RWPE2 (cell line): ENCODE data around the gene CYP2A6.

Experiments used
- ATAC-seq: fragments of 200-7000 bp; cut with Tn5 transposase; 3 replicates; pipeline ENCODE4 v1.9.1; 2021; ENCODE audit warnings: low read depth
- DNase-seq: peaks from one replicate; pipeline ENCODE4 v3.0.0-alpha.2; 2020; ENCODE audit warnings: low spot score
- H3K27ac ChIP-seq: fragments of 450-650 bp; 2 replicates; pipeline ENCODE4 v1.5.1; 2017; ENCODE audit warnings: mild to moderate bottlenecking; ENCODE audit not compliant: poor library complexity, severe bottlenecking
- H3K27me3 ChIP-seq: fragments of 250-450 bp; sonication (Bioruptor Pico); 2 replicates; pipeline ENCODE4 v1.5.1; 2021; ENCODE audit warnings: mild to moderate bottlenecking, moderate library complexity; ENCODE audit not compliant: insufficient read depth, poor library complexity, severe bottlenecking
- H3K36me3 ChIP-seq: fragments of 250-450 bp; sonication (Bioruptor Pico); 2 replicates; pipeline ENCODE4 v1.5.1; 2020; ENCODE audit warnings: low read depth, mild to moderate bottlenecking, moderate library complexity
- H3K4me1 ChIP-seq: fragments of 250-450 bp; sonication (Bioruptor Pico); 2 replicates; pipeline ENCODE4 v1.5.1; 2021; ENCODE audit warnings: mild to moderate bottlenecking, moderate library complexity; ENCODE audit not compliant: insufficient read depth, poor library complexity, severe bottlenecking
- H3K4me3 ChIP-seq: fragments of 250-450 bp; sonication (Bioruptor Pico); 2 replicates; pipeline ENCODE4 v1.5.1; 2021; ENCODE audit warnings: mild to moderate bottlenecking, moderate library complexity; ENCODE audit not compliant: severe bottlenecking
- H3K9me3 ChIP-seq: fragments of 250-450 bp; sonication (Bioruptor Pico); 2 replicates; pipeline ENCODE4 v1.5.1; 2021; ENCODE audit warnings: mild to moderate bottlenecking, moderate library complexity; ENCODE audit not compliant: severe bottlenecking
- CTCF ChIP-seq: fragments of 450-650 bp; IDR thresholded peaks from one replicate; pipeline ENCODE4 v1.5.1; 2017; ENCODE audit warnings: mild to moderate bottlenecking, moderate library complexity; ENCODE audit not compliant: poor library complexity, severe bottlenecking

The CYP2A6 gene

GRCh38 chr19:40800339-40800996, 49.8 kb downstream of the CYP2A6 start:
- Histone ChIP-seq H3K4me1 (peaks cover 31% of the 10 kb centered on the region), H3K36me3 (peaks cover 46% of the 10 kb centered on the region), H3K9me3 (no peaks in the 10 kb centered on the region), H3K4me3 (peak overlapping the region; percentile 98), H3K27ac (peak overlapping the region; percentile 79), H3K27me3 (no peaks in the 10 kb centered on the region)
- no peak for TF ChIP-seq CTCF
- ATAC-seq (no peak), DNase-seq (no peak)

- Histone ChIP-seq H3K4me1 (peaks cover 29% of the 10 kb centered on the region), H3K9me3 (no peaks in the 10 kb centered on the region), H3K36me3 (peaks cover 39% of the 10 kb centered on the region), H3K27me3 (no peaks in the 10 kb centered on the region), H3K4me3 (peak overlapping the region; percentile 98), H3K27ac (peak overlapping the region; percentile 79)
- DNase-seq (no peak), ATAC-seq (no peak)
- no peak for TF ChIP-seq CTCF
Measured at GRCh38 chr19:40799558-40800338, 50.5 kb downstream of the CYP2A6 start.

- Histone ChIP-seq H3K4me3 (peak within 1 kb of the TSS; percentile 98), H3K9me3 (no peaks in the 10 kb centered on the region), H3K4me1 (peaks cover 26% of the 10 kb centered on the region), H3K36me3 (peaks cover 31% of the 10 kb centered on the region), H3K27ac (peak within 1 kb of the TSS; percentile 79), H3K27me3 (no peaks in the 10 kb centered on the region)
- ATAC-seq, result peak; percentile 89
- peak; percentile 99 for DNase-seq
- peak; percentile 16 for TF ChIP-seq CTCF
Measured at GRCh38 chr19:40798683-40799557, 51.3 kb downstream of the CYP2A6 start, which contains the start of gene EGLN2. Gene EGLN2, plus strand, starts transcription at chr19:40799191. Its CDS starts 1,382 bp downstream, at chr19:40800573.

- peak; percentile 59 for TF ChIP-seq CTCF
- Histone ChIP-seq H3K27ac (peak overlapping the region; percentile 79), H3K36me3 (peaks cover 26% of the 10 kb centered on the region), H3K9me3 (no peaks in the 10 kb centered on the region), H3K27me3 (no peaks in the 10 kb centered on the region), H3K4me1 (peaks cover 21% of the 10 kb centered on the region), H3K4me3 (peak overlapping the region; percentile 98)
- no peak for DNase-seq
- ATAC-seq, result peak; percentile 2; the same call in 2 of the 3 replicates
Measured at GRCh38 chr19:40797963-40798682, 52.1 kb downstream of the CYP2A6 start.
